ENCODE data around the gene FAM168B.

GRCh38 chr2:131031875-131032274, 61.4 kb downstream of the FAM168B start:
- TF ChIP-seq, protein P1, sequence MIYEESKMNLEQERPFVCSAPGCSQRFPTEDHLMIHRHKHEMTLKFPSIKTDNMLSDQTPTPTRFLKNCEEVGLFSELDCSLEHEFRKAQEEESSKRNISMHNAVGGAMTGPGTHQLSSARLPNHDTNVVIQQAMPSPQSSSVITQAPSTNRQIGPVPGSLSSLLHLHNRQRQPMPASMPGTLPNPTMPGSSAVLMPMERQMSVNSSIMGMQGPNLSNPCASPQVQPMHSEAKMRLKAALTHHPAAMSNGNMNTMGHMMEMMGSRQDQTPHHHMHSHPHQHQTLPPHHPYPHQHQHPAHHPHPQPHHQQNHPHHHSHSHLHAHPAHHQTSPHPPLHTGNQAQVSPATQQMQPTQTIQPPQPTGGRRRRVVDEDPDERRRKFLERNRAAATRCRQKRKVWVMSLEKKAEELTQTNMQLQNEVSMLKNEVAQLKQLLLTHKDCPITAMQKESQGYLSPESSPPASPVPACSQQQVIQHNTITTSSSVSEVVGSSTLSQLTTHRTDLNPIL (CRISPR knock-in tag; IDR thresholded peaks at IDR 0.05; ENCODE audit: low read depth): no peak
- TF ChIP-seq SNAI2 (CRISPR knock-in tag; IDR thresholded peaks at IDR 0.05) (no peak), CSRNP3 (CRISPR knock-in tag; IDR thresholded peaks at IDR 0.05) (no peak), RARB (CRISPR knock-in tag; IDR thresholded peaks at IDR 0.05) (no peak), ZFP3 (CRISPR knock-in tag; IDR thresholded peaks at IDR 0.05) (no peak), PATZ1 (CRISPR knock-in tag; IDR thresholded peaks at IDR 0.05; ENCODE audit: borderline replicate concordance) (no peak), ESRRG (CRISPR knock-in tag; IDR thresholded peaks at IDR 0.05) (no peak)
